Stimulated activated CD4-positive, alpha-beta T cell treated with anti-CD3 and anti-CD28 coated beads, TNF-alpha, amount 100 ng/mL, for 4 hours (primary cell): ENCODE measurements around the gene SLC9A3.

Experiments
- DNase-seq, 3 experiments: peaks; one replicate each; pipeline ENCODE4 v3.0.0-alpha.2; 2020; ENCODE audit warnings: low read depth in 3 of 3

SLC9A3 gene

DNA sequence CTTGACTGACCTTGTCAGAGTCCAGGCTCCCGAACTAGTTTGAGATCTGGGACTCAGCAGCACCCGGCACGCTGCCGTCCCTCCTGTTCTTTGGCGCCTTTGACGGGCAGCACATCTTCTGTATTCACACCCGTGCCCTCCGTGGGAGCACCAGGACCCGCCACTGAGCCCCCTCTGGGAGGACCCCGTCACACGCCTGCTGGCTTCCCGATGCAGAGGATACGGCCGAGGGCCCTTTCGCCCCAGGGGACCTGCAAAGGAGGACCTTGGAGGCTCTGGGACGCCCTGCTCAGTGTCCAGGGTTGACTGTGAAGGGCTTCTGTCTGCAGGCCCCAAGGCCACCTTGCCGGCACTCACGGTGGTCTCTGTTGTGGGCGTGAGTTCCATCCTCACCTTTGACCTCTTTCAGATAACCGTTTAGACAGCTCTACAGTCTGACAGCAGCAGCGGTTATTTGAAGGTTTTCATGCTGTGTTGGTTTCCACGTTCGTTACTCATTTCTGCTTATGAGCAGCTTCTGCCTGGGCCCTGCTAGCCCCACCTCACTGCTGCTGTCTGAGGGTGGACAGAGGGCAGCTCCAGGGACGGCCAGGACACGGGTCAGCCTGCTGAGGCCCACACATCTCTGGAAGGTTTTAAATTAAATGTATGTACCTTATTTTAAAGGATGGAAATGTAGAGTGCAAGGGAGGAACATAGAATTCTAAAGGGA is 93.9 kb downstream of the SLC9A3 start:
- no peak for DNase-seq

- no peak for DNase-seq
Measured at GRCh38 chr5:429453-430188, 94.6 kb downstream of the SLC9A3 start.

DNA sequence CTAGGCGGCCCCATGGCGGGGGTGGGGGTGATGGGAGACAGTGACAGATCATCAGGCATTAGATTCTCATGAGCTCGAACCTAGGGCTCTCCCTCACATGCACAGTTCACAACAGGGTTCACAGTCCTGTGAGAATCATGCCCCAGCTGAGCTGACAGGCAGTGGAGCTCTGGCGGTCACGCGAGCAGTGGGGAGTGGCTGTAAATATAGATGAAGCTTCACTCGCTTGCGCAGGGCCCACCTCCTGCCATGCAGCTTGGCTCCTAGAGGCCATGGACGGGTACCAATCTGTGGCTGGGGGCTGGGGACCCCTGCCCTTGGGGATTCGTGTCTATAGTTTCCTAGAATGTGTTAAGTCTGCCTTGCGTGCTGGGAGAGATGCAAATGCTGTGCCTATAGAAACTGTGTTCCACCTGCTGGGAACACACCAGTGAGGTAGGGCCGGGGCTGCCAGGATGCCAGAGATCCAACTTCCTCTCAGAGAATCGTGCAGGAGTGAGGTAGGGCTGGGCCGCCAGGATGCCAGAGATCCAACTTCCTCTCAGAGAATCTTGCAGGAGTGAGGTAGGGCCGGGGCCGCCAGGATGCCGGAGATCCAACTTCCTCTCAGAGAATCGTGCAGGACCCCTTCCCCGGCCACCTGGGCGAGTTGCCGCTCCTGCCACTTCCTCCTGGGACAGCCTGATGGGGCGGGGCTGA is 95.3 kb downstream of the SLC9A3 start:
- DNase-seq = no peak

DNA sequence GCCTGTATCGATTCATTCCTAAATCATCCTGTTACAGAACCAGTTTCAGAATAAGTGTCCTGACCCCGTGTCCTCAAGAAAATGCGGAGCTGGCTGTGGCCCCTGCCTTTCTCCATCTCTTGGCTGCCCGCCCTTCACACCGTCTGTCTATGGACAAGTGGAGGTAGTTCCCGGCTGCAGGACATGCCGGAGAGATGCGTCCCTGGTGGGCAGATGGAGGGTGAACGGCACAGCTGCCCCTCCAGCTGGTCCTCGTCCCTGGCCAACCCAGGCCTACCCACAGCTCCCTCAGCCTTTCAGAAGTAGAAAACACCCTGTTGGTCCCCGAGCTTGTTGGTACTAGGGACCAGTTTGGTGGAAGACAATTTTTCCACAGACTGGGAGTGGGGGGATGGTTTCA is 96.0 kb downstream of the SLC9A3 start:
- DNase-seq = no peak

DNA sequence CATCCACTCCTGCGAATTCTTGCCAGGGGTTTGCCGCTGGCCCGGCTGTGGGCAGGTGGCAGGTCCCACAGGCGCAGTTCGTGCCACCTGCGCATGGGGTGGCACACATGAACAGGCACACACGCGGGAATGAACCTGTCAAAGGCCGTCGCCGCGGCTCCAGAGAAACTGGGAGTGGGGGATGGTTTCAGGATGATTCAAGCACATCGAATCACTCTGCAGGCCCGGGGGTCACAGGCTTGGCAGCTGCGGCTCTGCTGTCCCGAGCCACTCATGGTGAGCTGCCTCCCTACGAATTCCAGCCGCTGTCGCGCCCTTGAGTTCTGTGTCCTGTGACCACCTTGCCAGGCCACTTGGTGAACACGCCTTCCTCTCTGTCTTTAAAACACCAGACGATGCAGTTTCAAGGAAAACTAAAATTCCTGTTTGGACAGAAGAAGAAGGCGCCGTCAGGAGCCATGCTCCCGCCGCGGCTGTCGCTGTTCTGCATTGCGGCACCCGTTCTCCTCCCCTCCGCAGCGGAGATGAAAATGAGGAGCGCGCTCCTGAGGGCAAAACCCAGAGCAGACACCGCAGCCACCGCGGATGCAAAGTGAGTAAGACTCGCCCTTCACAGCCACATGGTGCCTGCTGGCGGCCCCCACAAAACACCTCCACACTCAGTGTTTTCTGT is 96.7 kb downstream of the SLC9A3 start:
- DNase-seq = no peak

DNA sequence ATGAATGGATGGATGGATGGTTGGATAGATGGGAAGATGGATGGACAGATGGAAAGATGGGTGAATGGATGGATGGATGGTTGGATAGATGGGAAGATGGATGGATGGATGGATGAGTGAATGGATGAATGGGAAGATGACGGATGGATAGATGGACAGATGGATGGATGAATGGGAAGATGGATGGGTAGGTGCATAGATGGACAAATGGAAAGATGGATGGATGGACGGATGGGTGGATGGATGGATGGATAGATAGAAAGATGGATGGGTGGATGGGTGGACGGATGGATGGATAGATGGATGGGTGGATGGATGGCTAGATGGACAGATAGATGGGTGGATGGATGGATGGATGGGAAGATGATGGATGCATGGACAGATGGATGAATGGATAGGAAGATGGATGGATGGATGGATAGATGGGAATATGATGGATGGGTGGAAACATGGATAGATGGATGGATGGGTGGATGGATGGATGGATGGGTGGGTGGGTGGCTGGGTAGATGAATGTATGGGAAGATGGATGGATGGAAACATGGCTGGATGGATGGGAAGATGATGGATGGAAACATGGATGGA is 97.8 kb downstream of the SLC9A3 start:
- DNase-seq = no peak

DNA sequence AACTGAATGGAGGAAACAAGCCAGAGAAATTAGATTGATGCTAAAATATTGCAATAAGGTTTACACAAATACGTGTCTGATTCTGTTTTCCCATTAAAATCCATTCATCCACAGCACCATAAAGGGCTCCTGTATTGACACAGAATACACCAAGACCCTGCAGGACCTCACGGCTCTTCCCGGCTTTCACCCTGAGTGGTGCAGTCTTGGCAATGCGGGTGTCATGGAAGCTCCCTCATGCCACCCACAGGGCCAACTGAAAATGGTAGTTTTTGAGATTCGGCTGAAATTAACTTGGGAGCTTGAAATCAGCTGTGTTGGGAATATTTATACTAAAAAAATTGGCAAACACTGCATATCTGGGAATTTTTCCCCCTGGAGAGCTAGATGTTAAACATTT is 98.5 kb downstream of the SLC9A3 start:
- no peak for DNase-seq

DNA sequence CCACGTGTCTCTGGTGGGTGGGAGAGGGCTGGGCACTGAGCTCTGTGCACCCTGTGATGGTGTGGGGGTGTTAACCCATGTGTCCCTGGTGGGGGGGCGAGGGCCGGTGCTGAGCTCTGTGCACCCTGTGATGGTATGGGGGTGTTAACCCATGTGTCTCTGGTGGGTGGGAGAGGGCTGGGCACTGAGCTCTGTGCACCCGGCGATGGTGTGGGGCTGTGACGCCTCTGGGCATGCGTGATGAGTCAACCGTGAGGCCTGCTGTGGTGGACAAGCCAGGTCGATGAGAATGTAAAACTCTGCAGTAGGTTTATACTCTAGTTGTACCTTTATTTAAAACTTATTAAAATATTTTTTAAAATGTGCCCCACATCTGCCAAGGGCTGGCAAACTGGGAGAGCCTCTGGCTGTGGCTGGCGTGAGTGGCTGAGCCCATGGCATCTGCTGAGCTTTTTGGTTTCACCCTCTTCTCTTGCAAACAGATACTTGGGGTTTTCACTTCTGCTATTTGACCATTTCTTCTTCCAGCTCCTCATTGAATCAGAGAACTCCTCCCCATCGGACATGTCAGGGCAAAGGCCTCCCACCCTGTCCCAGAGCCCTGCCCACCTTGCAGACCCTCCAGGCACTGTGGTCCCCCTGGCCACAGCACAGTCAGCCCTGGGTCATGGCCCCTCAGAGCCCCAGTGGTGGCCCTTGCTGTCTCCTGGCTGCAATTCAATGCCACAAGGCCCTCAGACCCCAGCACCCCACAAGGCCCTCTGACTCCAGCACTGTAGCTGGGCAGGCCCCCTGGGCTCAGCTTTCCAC is 99.7 kb downstream of the SLC9A3 start:
- DNase-seq = no peak

GRCh38 chr5:423626-424261 is 100.5 kb downstream of the SLC9A3 start:
- no peak for DNase-seq

DNA sequence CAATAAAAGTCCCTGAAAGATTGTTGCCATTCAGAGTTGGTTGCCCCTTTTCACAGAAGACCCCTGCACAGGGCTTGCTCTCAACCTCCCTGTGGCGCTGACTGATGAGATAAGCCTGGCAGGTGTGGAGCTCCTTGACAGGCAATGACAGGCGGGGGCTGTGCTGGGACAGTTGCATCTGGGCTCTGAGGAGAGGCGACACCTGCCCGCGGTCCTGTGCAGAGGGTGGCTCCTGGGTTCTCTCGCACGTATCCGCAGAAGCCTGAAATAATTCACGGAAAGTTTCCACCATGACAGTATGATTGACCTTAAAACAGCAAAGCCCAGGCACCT is 101.0 kb downstream of the SLC9A3 start:
- no peak for DNase-seq

GRCh38 chr5:422323-423232 is 101.7 kb downstream of the SLC9A3 start:
- DNase-seq = no peak

DNA sequence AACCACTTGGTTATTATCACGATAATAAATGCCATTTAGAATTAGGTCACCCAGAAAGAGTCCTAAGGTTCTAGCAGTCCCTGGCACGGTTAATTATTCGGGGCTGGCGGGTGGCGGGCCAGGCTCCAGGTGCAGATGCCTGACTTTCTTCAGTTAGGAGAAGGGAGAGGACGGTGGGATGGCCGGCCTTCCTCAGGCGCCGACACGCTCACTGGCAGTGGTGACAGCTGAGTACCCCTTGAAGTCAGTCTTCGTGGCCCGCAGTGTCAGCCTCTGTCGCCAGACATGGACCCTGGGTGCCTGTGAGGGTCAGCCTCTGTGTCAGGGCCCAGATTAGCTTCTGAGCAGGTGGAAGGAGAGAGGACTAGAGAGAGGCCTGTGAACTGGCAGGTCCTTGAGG is 102.3 kb downstream of the SLC9A3 start:
- DNase-seq = no peak

GRCh38 chr5:421287-421880 is 102.9 kb downstream of the SLC9A3 start:
- no peak for DNase-seq

DNA sequence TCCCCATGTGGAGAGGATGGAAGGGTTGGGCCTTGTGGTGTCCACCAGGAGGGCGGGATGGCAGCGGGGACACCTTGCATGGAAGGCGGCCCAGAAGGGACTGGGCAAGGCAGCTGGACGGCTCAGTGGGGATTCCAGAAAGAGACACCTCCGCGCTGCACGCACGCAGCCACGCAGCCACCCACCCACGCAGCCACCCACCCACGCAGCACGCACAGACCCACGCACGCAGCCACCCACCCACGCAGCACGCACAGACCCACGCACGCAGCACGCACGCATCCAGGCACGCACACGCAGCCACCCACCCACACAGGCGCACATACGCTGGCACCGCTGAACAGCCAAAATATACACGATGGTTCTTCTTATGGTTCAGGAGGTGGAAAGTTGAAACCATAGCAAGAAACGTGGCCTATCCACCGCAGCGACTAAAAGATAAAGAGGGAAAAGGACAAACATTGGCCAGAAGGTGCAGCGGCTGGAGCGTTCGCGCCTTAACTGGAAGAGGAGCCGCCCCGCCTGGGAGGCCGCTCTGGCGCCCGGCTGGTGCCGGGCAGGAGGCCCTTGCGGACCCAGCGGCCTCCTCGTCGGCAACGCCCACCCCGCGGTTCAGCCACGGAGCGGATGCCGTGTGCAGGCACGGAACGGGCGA is 103.5 kb downstream of the SLC9A3 start:
- no peak for DNase-seq
